WTC11 (cell line): Measurements from ENCODE around the gene TNFSF11. TPM values are rescaled to one million over a fixed set of nuclear protein-coding genes. Genes with fewer than 3 reads are reported as not detected.

ENCODE experiments used
- ATAC-seq: fragments of 200-7000 bp; cut with Tn5 transposase; 2 replicates; pipeline ENCODE4 v1.10.0; 2021; ENCODE audit warnings: mild to moderate bottlenecking, moderate library complexity
- CTCF ChIA-PET: fragments of 300-600 bp; sonication (Branson Sonifier 250); formaldehyde crosslinking; loops from one replicate; lab custom pipeline; 2021; ENCODE audit warnings: antibody characterized with exemption; lab: Charles Lee
- POLR2A ChIA-PET: fragments of 350-600 bp; sonication (Branson Sonifier 250); formaldehyde crosslinking; loops from one replicate; lab custom pipeline; 2021; ENCODE audit warnings: antibody characterized with exemption; lab: Charles Lee
- DNase-seq: peaks from one replicate; pipeline ENCODE4 v3.0.0; 2021; ENCODE audit warnings: low spot score
- H3K27ac Mint-ChIP-seq: 2 replicates; pipeline ENCODE4 v1.8.0; 2021; ENCODE audit warnings: mixed read lengths
- H3K27me3 Mint-ChIP-seq: 2 replicates; pipeline ENCODE4 v1.8.0; 2021; ENCODE audit warnings: low read depth, mild to moderate bottlenecking, moderate library complexity, mixed read lengths
- H3K36me3 Mint-ChIP-seq: 2 replicates; pipeline ENCODE4 v1.8.0; 2021; ENCODE audit warnings: mixed read lengths
- H3K4me1 Mint-ChIP-seq: 2 replicates; pipeline ENCODE4 v1.8.0; 2022; ENCODE audit warnings: mixed read lengths
- H3K4me3 Mint-ChIP-seq: 2 replicates; pipeline ENCODE4 v1.8.0; 2021; ENCODE audit warnings: mild to moderate bottlenecking, moderate library complexity, mixed read lengths
- H3K9me3 Mint-ChIP-seq: 2 replicates; pipeline ENCODE4 v1.8.0; 2021; ENCODE audit warnings: mixed read lengths
- AFF4 ChIP-seq: sonication (generic); formaldehyde crosslinking; IDR thresholded peaks from 2 replicates; pipeline ENCODE4 v1.8.1; 2023; ENCODE audit warnings: mild to moderate bottlenecking, missing genetic modification reagents, borderline replicate concordance
- AR ChIP-seq: fragments of 250-450 bp; sonication (Bioruptor Pico); IDR thresholded peaks from 2 replicates; pipeline ENCODE4 v1.9.0; 2021; ENCODE audit warnings: mild to moderate bottlenecking
- CDX4 ChIP-seq: fragments of 250-450 bp; sonication (Bioruptor Pico); IDR thresholded peaks from 2 replicates; pipeline ENCODE4 v1.9.0; 2021; ENCODE audit warnings: moderate library complexity, mild to moderate bottlenecking, inconsistent platforms, borderline replicate concordance
- E2F4 ChIP-seq: sonication (generic); formaldehyde crosslinking; IDR thresholded peaks from 2 replicates; pipeline ENCODE4 v1.8.1; 2022; ENCODE audit warnings: low read depth, mild to moderate bottlenecking, moderate library complexity, missing genetic modification reagents, borderline replicate concordance
- ESRRA ChIP-seq: sonication (generic); formaldehyde crosslinking; IDR thresholded peaks from 2 replicates; pipeline ENCODE4 v1.8.1; 2022; ENCODE audit warnings: mild to moderate bottlenecking, missing genetic modification reagents, borderline replicate concordance
- FOXJ3 ChIP-seq: sonication (generic); formaldehyde crosslinking; IDR thresholded peaks from 2 replicates; pipeline ENCODE4 v1.9.0; 2021; ENCODE audit warnings: missing genetic modification reagents, mild to moderate bottlenecking, borderline replicate concordance
- FOXK1 ChIP-seq: sonication (generic); formaldehyde crosslinking; IDR thresholded peaks from 2 replicates; pipeline ENCODE4 v1.8.0; 2022; ENCODE audit warnings: mild to moderate bottlenecking, moderate library complexity, missing genetic modification reagents
- GRHL2 ChIP-seq: fragments of 250-450 bp; sonication (Bioruptor Pico); IDR thresholded peaks from 2 replicates; pipeline ENCODE4 v1.8.0; 2022; ENCODE audit warnings: mild to moderate bottlenecking, moderate library complexity; ENCODE audit not compliant: insufficient replicate concordance, severe bottlenecking
- MYBL2 ChIP-seq: sonication (generic); formaldehyde crosslinking; IDR thresholded peaks from 2 replicates; pipeline ENCODE4 v1.8.1; 2023; ENCODE audit warnings: mild to moderate bottlenecking, moderate library complexity, missing genetic modification reagents
- NFATC4 ChIP-seq: fragments of 250-450 bp; sonication (Bioruptor Pico); IDR thresholded peaks from 2 replicates; pipeline ENCODE4 v1.9.0; 2021; ENCODE audit warnings: mild to moderate bottlenecking
- NFYB ChIP-seq: sonication (generic); formaldehyde crosslinking; conservative IDR thresholded peaks from 2 replicates; pipeline ENCODE4 v1.8.0; 2022; ENCODE audit warnings: low read depth, missing genetic modification reagents
- NR1H2 ChIP-seq: sonication (generic); formaldehyde crosslinking; IDR thresholded peaks from 2 replicates; pipeline ENCODE4 v1.9.0; 2021; ENCODE audit warnings: mild to moderate bottlenecking, moderate library complexity, missing genetic modification reagents
- RORB ChIP-seq: fragments of 250-450 bp; sonication (Bioruptor Pico); IDR thresholded peaks from 2 replicates; pipeline ENCODE4 v1.9.0; 2021; ENCODE audit warnings: mild to moderate bottlenecking
- USF1 ChIP-seq: sonication (generic); formaldehyde crosslinking; IDR thresholded peaks from 2 replicates; pipeline ENCODE4 v1.8.0; 2022; ENCODE audit warnings: mild to moderate bottlenecking, missing genetic modification reagents
- USF2 ChIP-seq: sonication (generic); formaldehyde crosslinking; IDR thresholded peaks from 2 replicates; pipeline ENCODE4 v1.8.1; 2023; ENCODE audit warnings: mild to moderate bottlenecking, missing genetic modification reagents, moderate library complexity
- ZMAT4 ChIP-seq: fragments of 250-450 bp; sonication (Bioruptor Pico); IDR thresholded peaks from 2 replicates; pipeline ENCODE4 v1.9.0; 2021; ENCODE audit warnings: mild to moderate bottlenecking
- ZNF121 ChIP-seq: sonication (generic); formaldehyde crosslinking; IDR thresholded peaks from 2 replicates; pipeline ENCODE4 v1.8.0; 2023; ENCODE audit warnings: missing genetic modification reagents
- ZNF671 ChIP-seq: fragments of 250-450 bp; sonication (Bioruptor Pico); IDR thresholded peaks from 2 replicates; pipeline ENCODE4 v1.8.0; 2021; ENCODE audit warnings: mild to moderate bottlenecking
- ZSCAN18 ChIP-seq: fragments of 250-450 bp; sonication (Bioruptor Pico); IDR thresholded peaks from 2 replicates; pipeline ENCODE4 v2.1.2; 2022; ENCODE audit warnings: mild to moderate bottlenecking, moderate library complexity
- total RNA-seq: library from RNA; stranded (reverse); gene quantifications from 3 replicates; pipeline ENCODE4 v1.2.3, GENCODE V29; 2021

The TNFSF11 gene
- total RNA-seq, 1 experiment from 2014 or later: 6.1 TPM

GRCh38 chr13:42628666-42629065 lies 54.7 kb downstream of the TNFSF11 start:
- no peaks in the 10 kb centered on the region for H3K4me1 Mint-ChIP-seq
- no peak for DNase-seq
- no peak overlapping the region for H3K27ac Mint-ChIP-seq
- H3K9me3 Mint-ChIP-seq: no peaks in the 10 kb centered on the region
- ATAC-seq: no peak
- no peak overlapping the region for H3K4me3 Mint-ChIP-seq
- ChIA-PET POLR2A (no interaction called here), CTCF (no interaction called here)
- no peaks in the 10 kb centered on the region for H3K36me3 Mint-ChIP-seq
- no peaks in the 10 kb centered on the region for H3K27me3 Mint-ChIP-seq
- no peak for TF ChIP-seq ZNF671 (CRISPR knock-in tag)
- TF ChIP-seq AFF4 (CRISPR knock-in tag): no peak
- TF ChIP-seq GRHL2: no peak
- TF ChIP-seq E2F4 (CRISPR knock-in tag): no peak
- no peak for TF ChIP-seq ZMAT4 (CRISPR knock-in tag)
- no peak for TF ChIP-seq USF2 (CRISPR knock-in tag)
- no peak for TF ChIP-seq ZSCAN18 (CRISPR knock-in tag)
- TF ChIP-seq RORB (CRISPR knock-in tag): no peak
- TF ChIP-seq AR: no peak
- TF ChIP-seq MYBL2 (CRISPR knock-in tag): no peak
- TF ChIP-seq ZNF121 (CRISPR knock-in tag): no peak
- no peak for TF ChIP-seq NFYB (CRISPR knock-in tag)
- TF ChIP-seq USF1 (CRISPR knock-in tag): no peak
- no peak for TF ChIP-seq NFATC4 (CRISPR knock-in tag)

- H3K36me3 Mint-ChIP-seq: no peaks in the 10 kb centered on the region
- no peak overlapping the region for H3K4me3 Mint-ChIP-seq
- ChIA-PET POLR2A (no interaction called here), CTCF (no interaction called here)
- H3K9me3 Mint-ChIP-seq: no peaks in the 10 kb centered on the region
- no peaks in the 10 kb centered on the region for H3K4me1 Mint-ChIP-seq
- DNase-seq (no peak), ATAC-seq (no peak)
- H3K27me3 Mint-ChIP-seq: no peaks in the 10 kb centered on the region
- TF ChIP-seq FOXJ3 (CRISPR knock-in tag): no peak
- no peak for TF ChIP-seq MYBL2 (CRISPR knock-in tag)
- TF ChIP-seq NR1H2 (CRISPR knock-in tag): no peak
- no peak for TF ChIP-seq FOXK1
- no peak for TF ChIP-seq NFATC4 (CRISPR knock-in tag)
- TF ChIP-seq CDX4 (CRISPR knock-in tag): no peak
- TF ChIP-seq GRHL2: no peak
- TF ChIP-seq ESRRA: no peak
- no peak for TF ChIP-seq E2F4 (CRISPR knock-in tag)
- no peak overlapping the region for H3K27ac Mint-ChIP-seq
These were observed 57.2 kb downstream of the TNFSF11 start for GRCh38 chr13:42631181-42631580.
